HEK293 (cell line): Measurements from ENCODE around the gene ADPGK.
"Not testable (repeated sequence)": the region's sequence is repeated elsewhere in the genome, so short reads cannot be mapped to it uniquely, and the experiment has no call there.

Experiments
- KLF8 ChIP-seq: fragments of 450-650 bp; formaldehyde crosslinking; IDR thresholded peaks from 2 replicates; pipeline ENCODE4 v1.5.1; 2016; ENCODE audit warnings: missing biosample characterization, missing genetic modification characterization
- YY1 ChIP-seq: fragments of 450-650 bp; formaldehyde crosslinking; IDR thresholded peaks from 2 replicates; pipeline ENCODE4 v1.5.1; 2018; ENCODE audit warnings: missing biosample characterization, missing genetic modification characterization
- ZNF121 ChIP-seq: fragments of 450-650 bp; formaldehyde crosslinking; IDR thresholded peaks from 2 replicates; pipeline ENCODE4 v1.5.1; 2016; ENCODE audit warnings: missing biosample characterization, missing genetic modification characterization
- ZNF138 ChIP-seq: fragments of 450-650 bp; formaldehyde crosslinking; IDR thresholded peaks from 2 replicates; pipeline ENCODE4 v1.5.1; 2016; ENCODE audit warnings: missing biosample characterization, missing genetic modification characterization, borderline replicate concordance
- ZNF510 ChIP-seq: fragments of 450-650 bp; formaldehyde crosslinking; IDR thresholded peaks from 2 replicates; pipeline ENCODE4 v1.5.1; 2018; ENCODE audit warnings: mild to moderate bottlenecking, missing genetic modification characterization, missing biosample characterization; ENCODE audit not compliant: insufficient replicate concordance

GRCh38 chr15:72807346-72807745 lies 23.8 kb upstream of the ADPGK start:
- TF ChIP-seq ZNF121; ZNF138 (tag by site-specific recombination); ZNF510 (tag by site-specific recombination); KLF8 (tag by site-specific recombination); YY1 (tag by site-specific recombination): not testable (repeated sequence)
